GM19238 (cell line): ENCODE data around the gene NOL4L.
"Not testable (repeated sequence)": the region's sequence is repeated elsewhere in the genome, so short reads cannot be mapped to it uniquely, and the experiment has no call there.

Experiments used
- DNase-seq: peaks from one replicate; pipeline ENCODE4 v3.0.0; 2011; ENCODE audit warnings: low spot score; ENCODE audit not compliant: insufficient read length

The NOL4L gene

GRCh38 chr20:32474009-32474716 is 111.0 kb downstream of the NOL4L start:
- DNase-seq = no peak

- DNase-seq = no peak
These were observed 111.7 kb downstream of the NOL4L start for GRCh38 chr20:32473231-32474008.

- DNase-seq = no peak
These were observed 112.4 kb downstream of the NOL4L start for GRCh38 chr20:32472581-32473207.

- no peak for DNase-seq
These were observed 114.2 kb downstream of the NOL4L start for GRCh38 chr20:32470940-32471339.

- DNase-seq = no peak
These were observed 114.9 kb downstream of the NOL4L start for GRCh38 chr20:32470025-32470861.

- no peak for DNase-seq
These were observed 116.3 kb downstream of the NOL4L start for GRCh38 chr20:32468860-32469259.

GRCh38 chr20:32468313-32468640 is 116.9 kb downstream of the NOL4L start:
- DNase-seq = no peak

- DNase-seq = no peak
These were observed 117.4 kb downstream of the NOL4L start for GRCh38 chr20:32467506-32468312.

GRCh38 chr20:32466739-32467505 is 118.2 kb downstream of the NOL4L start:
- DNase-seq = no peak

GRCh38 chr20:32465901-32466675 is 119.0 kb downstream of the NOL4L start:
- not testable (repeated sequence) for DNase-seq

- no peak for DNase-seq
These were observed 119.8 kb downstream of the NOL4L start for GRCh38 chr20:32465092-32465900.

- no peak for DNase-seq
These were observed 120.6 kb downstream of the NOL4L start for GRCh38 chr20:32464401-32465091.

GRCh38 chr20:32463642-32464400 is 121.3 kb downstream of the NOL4L start:
- DNase-seq = no peak

- no peak for DNase-seq
These were observed 122.1 kb downstream of the NOL4L start for GRCh38 chr20:32462900-32463641.

GRCh38 chr20:32461836-32462600 is 123.1 kb downstream of the NOL4L start:
- no peak for DNase-seq
